ENCODE measurements around the gene KCNG2. TPM values are rescaled to one million over a fixed set of nuclear protein-coding genes. Genes with fewer than 3 reads are reported as not detected.

The KCNG2 gene
- total and polyA plus RNA-seq, 2 of the 8 experiments (the other 6 are each of a cell fraction or from before 2014, with no cell fraction given) = 0.19 to 0.74 TPM

GRCh38 chr18:79924814-79925731 lies 127.3 kb downstream of the KCNG2 start:
- no peak for FAIRE-seq
- H3K27ac ChIP-seq (ENCODE audit: low read depth, low read length) = no peak overlapping the region
- no peak for TF ChIP-seq GTF2F1 (IDR thresholded peaks at IDR 0.05; ENCODE audit: borderline replicate concordance, low read depth, low read length)
- no peak for TF ChIP-seq ZNF274 (IDR thresholded peaks at IDR 0.05; ENCODE audit: borderline replicate concordance, extremely low read depth, low read length)

More at GRCh38 chr18:79924814-79925731, 127.3 kb downstream of the KCNG2 start:
- H3K9ac ChIP-seq (replicated peaks in 1 of 4; ENCODE audit: extremely low read depth in 1 of 4, low read depth in 3 of 4, low read length in 3 of 4) = no peak overlapping the region
- no peaks in the 10 kb centered on the region for H3K27me3 ChIP-seq (replicated peaks in 1 of 4; ENCODE audit: control insufficient read depth in 3 of 4, extremely low read depth in 1 of 4, insufficient read depth in 3 of 4, low read length in 3 of 4)
- peaks cover 0 to 3% of the 10 kb centered on the region in 2 experiments; a peak in 2 of 4 replicates for H3K79me2 ChIP-seq (ENCODE audit: control insufficient read depth in 1 of 2, insufficient read depth in 2 of 2, low read length in 2 of 2)
- no peak overlapping the region for H2BK5ac ChIP-seq (ENCODE audit: low read depth, low read length)
- H3K4me3 ChIP-seq (ENCODE audit: extremely low read depth in 1 of 4, insufficient read depth in 2 of 4, low read depth in 3 of 4, low read length in 4 of 4) = no peak overlapping the region
- no peak overlapping the region for H2AFZ ChIP-seq (ENCODE audit: low read length)
- no peak overlapping the region for H3K14ac ChIP-seq (ENCODE audit: insufficient read length)
- no peak overlapping the region for H3K4me2 ChIP-seq (ENCODE audit: insufficient read depth in 1 of 2, low read depth in 2 of 2, low read length in 2 of 2)
- ChIA-PET POLR2A (ENCODE audit: partially characterized antibody) (no interaction called here), CTCF (ENCODE audit: partially characterized antibody) (interaction anchor here (0.6 to 1.8 kb wide), 7 partner anchors 9 to 232 kb away, joined by 3 to 5 read pairs (median 3); no protein-coding TSS in a partner anchor)
- H3K36me3 ChIP-seq (ENCODE audit: control insufficient read depth in 2 of 4, insufficient read depth in 4 of 4, low read length in 3 of 4) = no peaks in the 10 kb centered on the region; a peak in 1 of 8 replicates
- WGBS, 2 experiments (ENCODE audit: extremely low coverage in 1 of 2, insufficient coverage in 1 of 2, insufficient read length in 1 of 2, insufficient replicate concordance in 2 of 2, low coverage in 1 of 2, low lambda C conversion rate in 2 of 2, missing lambda C conversion rate in 1 of 2) = 90% methylated on average over 25 of the region's 25 CpGs; no CpG with 5 or more reads in 1 of the 2 experiments
- H3K4ac ChIP-seq (replicated peaks; ENCODE audit: insufficient read length, low read depth, low read length) = no peak overlapping the region
- H4K20me1 ChIP-seq (replicated peaks in 1 of 2; ENCODE audit: control insufficient read depth in 1 of 2, insufficient read depth in 2 of 2, low read length in 2 of 2) = peaks cover 0 to 5% of the 10 kb centered on the region in 2 experiments
- no peak overlapping the region for H2BK15ac ChIP-seq (ENCODE audit: low read length)
- H4K8ac ChIP-seq (ENCODE audit: extremely low read depth, insufficient read depth, low read length) = no peak overlapping the region
- no peak overlapping the region for H3K23ac ChIP-seq (ENCODE audit: insufficient read length)
- no peaks in the 10 kb centered on the region; the same call in 1 of the 2 replicates for H3K79me1 ChIP-seq (ENCODE audit: low read depth, low read length)
- peak in 1 of 2 experiments; percentile 38 for DNase-seq (ENCODE audit: low read depth in 1 of 2, low spot score in 2 of 2)
- H2BK12ac ChIP-seq (ENCODE audit: low read depth, low read length) = no peak overlapping the region
- H3K56ac ChIP-seq (replicated peaks; ENCODE audit: insufficient read length, low read depth, low read length) = no peak overlapping the region
- no peak overlapping the region for H4K5ac ChIP-seq (ENCODE audit: insufficient read length, low read depth, low read length)
- H3K9me3 ChIP-seq (ENCODE audit: insufficient read depth in 2 of 2, low read depth in 1 of 2, low read length in 1 of 2) = peaks cover 3 to 10% of the 10 kb centered on the region in 2 experiments; a peak in 2 of 4 replicates
- H2BK20ac ChIP-seq (ENCODE audit: low read length) = no peak overlapping the region
- no peak overlapping the region for H2AK5ac ChIP-seq (ENCODE audit: low read depth, low read length)
- no peaks in the 10 kb centered on the region; a peak in 2 of 7 replicates for H3K4me1 ChIP-seq (replicated peaks in 1 of 4; ENCODE audit: control insufficient read depth in 3 of 4, insufficient read depth in 4 of 4, low read length in 3 of 4)
- H3K23me2 ChIP-seq (ENCODE audit: low read depth, low read length) = 0 out of 2 replicates have a peak, but pooled peaks cover 2% of the 10 kb centered on the region
- H4K91ac ChIP-seq (replicated peaks; ENCODE audit: insufficient read length, low read length) = no peak overlapping the region
- H3K18ac ChIP-seq (ENCODE audit: extremely low read depth, low read length) = no peak overlapping the region
- H2BK120ac ChIP-seq (replicated peaks; ENCODE audit: low read depth, low read length) = no peak overlapping the region

All from H1 (cell line).